Activated naive CD4-positive, alpha-beta T cell (primary cell): ENCODE measurements around the gene DERL2.
"Not testable (repeated sequence)": the region's sequence is repeated elsewhere in the genome, so short reads cannot be mapped to it uniquely, and the experiment has no call there.

Experiments used
- DNase-seq, 4 experiments: peaks; one replicate each; lab custom pipeline; 2025; lab: John Stamatoyannopoulos, UW

The DERL2 gene

DNA sequence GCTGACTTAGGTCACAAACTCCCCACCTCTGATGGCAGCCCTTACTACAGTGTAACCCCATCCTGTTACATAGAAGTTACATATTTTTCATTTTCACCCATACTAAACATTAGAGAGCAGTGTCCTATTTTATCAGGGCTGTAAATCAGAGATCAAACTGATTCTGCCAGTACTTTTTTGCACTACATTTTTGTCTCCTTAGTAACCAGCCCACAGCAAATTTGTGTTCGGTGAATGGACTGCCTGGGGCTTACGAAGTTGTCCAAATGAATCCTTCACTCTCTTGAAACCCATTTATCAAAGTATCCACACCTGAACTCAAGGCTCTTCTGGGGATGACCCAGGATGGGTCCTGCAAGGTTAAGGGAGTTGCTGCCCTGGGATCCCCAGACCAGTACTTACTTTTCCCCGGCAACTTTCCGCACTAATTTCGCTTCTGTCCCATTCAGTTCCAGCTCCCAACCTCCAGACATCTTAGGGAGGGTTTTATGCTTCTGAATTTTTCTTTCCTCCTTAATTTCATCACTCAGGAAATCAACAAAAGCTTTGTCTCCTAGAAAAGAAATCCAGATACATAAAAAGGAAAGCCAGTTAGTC is 48.2 kb downstream of the DERL2 start:
- DNase-seq = no peak

DNA sequence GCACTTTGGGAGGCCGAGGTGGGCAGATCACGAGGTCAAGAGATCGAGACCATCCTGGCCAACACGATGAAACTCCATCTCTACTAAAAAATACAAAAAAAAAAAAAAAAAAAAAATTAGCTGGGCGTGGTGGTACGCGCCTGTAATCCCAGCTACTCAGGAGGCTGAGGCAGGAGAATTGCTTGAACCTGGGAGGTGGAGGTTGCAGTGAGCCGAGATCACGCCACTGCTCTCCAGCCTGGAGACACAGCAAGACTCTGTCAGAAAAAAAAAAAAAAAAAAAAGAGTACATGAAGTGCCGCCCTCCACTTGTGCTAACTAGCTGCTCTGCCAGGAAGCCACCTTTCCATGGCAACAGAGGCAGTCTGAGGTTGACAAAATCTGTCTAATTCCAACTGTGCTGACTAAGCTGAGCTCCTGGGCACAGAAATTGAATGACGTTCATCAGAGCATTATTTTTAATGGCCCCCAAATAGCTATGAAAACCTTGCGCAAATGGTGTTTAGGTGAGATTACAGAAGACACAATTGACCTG is 50.1 kb downstream of the DERL2 start:
- DNase-seq = not testable (repeated sequence)

DNA sequence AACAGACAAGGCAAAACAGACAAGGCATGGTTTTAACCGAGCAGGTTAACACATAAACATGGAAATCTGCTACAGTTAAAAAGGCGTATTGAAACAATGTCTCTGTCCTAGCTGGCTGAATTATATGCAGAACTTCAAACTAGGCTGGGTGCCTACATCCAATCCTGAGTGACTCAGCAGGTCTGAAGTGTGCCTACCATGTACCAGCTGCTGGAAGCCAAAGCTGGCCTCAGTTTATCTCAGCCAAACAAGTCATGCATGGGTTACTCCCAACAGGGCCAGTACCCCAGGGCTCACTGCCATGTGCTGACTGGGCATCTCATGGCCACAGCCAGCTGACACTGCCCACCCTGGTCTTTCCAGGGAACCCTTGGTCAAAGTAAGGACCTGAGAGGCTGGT is 51.0 kb downstream of the DERL2 start:
- DNase-seq = no peak

DNA sequence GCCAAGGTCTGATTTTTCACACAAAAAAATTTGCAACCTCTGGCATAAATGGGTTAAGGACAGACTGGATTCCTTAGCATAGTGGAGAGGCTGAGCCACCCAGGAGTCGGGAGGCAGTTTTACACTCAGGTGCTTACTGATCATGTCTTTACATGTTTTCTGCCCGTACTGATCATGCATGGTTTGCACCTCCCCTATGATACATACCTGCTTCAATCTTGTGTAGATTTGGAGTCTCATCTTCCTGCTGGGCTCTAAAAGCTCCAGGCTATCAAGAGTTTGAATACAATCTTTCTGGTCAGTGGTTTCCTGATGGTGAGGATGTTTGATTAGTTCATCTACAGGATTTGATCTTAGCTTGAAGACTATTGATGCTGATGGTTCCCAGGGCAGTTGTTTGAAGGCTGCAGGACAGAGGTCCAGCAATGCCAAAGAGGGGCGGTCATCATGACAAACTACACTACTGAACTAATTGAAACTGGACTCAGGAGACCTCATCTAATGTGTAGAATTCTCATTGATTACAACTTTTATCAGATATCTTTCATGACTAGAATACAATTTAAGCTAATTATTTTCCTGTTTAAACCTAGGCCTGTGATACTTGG is 53.9 kb downstream of the DERL2 start:
- no peak for DNase-seq

DNA sequence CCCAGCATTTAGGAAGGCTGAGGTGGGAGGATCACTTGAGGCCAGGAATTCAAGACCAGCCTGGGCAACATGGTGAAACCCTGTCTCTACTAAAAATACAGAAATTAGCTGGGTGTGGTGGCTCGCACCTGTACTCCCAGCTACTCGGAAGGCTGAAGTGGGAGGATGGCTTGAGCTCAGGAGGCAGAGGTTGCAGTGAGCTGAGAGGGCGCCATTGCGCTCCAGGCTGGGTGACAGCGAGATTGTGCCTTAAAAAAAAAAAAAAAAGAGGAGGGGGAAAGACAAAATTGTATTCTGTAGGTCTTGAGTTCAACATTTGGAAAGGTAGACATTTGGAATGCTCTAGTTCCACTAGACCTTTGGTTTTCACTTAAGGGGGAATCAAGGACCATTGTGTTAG is 54.7 kb downstream of the DERL2 start:
- DNase-seq = not testable (repeated sequence)

DNA sequence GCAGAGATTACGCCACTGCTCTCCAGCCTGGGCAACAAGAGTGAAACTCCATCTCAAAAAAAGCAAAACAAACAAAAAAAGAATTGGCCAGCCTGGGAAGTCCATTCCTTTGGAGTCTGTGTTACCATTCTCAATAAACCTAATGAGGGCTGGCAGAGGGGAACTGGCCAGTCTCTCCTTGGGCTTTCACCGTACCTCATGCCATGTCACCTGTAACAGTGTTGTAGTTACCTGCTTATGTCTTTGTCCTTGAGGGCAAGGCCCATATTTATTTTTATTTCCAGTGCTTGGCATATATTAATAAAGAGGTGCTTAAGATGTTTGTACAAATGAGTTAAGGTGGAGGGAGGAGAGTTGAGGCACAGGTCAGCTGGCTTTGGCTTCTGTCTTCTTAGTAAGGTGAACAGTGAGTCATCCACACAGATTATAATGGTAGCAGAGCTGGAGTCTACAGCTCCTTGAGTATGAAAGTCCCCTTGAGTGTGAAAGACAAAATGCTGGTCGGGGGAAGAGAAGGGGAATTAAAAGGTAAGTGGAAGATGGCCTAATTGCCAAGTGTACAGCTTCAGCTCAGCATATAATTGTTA is 55.5 kb downstream of the DERL2 start:
- no peak for DNase-seq

DNA sequence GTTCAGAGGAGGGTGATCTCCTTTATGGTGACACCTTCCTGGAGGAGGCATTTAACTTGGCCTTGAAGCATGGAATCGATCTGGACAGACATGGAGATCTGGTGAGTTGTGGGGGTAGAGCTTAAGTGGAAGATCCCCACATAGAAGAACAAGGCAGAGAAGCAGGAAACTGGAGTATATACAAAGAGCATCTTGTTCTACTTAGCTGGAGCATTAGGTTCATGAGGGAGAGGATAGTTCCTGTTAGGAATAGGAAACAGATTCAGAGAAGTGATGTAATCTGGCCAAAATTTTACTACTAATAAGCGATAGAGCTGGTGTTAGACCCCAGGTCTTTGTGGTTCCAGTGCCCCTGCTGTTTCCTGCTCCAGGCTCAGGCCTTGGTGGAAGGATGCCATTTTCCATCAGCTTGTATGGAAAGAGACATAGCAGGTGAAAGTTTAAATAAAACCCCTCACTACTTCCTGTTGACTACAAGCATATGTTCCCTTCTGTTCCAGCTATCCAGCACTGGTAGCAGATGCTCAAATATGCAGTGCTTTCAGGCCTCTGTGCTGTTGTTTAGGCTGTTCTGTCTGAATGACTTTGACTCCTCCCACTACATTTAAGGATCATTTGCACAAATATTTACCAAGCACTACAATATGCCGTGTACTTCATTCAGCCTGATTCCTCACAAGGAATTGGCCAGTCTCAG is 56.6 kb downstream of the DERL2 start:
- no peak for DNase-seq

DNA sequence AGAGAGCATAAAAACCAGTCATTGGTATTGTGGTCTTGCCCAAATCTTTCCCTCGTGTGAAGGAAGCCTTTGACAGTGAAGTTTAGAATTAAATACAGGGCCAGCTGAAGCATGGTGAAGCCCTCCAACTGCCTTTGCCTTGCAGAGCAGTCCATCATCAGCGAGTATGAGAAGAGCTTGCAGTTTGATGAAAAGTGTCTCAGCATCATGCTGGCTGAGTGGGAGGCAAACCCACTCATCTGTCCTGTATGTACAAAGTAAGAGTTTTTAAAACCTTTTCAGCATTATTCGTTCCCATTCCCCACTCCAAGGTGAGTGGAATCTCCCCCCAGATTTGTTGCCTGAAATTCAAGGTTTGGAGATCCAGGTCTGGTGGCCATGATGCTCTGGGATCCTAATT is 60.2 kb downstream of the DERL2 start:
- DNase-seq = no peak

DNA sequence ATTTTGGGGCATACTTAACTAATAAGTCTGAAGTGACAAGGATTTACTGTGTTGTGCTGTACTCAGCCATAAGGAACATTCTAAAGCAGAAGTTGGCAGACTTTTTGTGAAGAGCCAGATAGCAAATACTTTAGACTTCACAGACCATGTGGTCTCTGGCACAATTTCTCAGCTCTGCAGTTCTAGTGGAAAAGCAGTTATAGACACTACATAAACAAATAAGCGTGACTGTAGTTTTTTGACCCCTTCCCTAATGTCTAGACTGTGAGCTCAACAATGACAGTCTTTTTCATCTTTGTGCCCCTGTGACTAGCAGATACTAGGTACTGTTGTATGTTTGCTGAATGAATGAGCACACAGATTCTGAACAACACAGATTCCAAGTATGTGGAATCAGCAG is 61.1 kb downstream of the DERL2 start:
- DNase-seq = no peak

DNA sequence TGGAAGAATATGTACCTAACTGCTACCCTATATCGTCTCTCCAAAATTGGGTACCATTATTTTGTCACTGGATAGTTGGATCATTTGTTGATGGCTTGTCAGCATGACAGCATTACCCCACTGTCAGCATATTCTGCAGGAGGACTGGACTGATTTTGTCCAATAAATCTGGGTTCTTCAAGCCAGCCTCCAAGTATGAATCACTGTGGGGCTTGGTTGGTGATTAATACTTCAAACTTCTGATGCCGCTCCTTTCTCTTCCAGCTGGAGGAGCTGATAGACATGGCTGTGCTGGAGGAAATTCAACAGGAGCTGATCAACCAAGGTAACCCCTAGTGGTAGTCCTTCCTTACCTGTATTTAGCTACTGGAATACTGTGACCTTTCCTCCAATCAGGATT is 63.5 kb downstream of the DERL2 start:
- no peak for DNase-seq
